Neural cell (in vitro differentiated cells): ENCODE measurements around the gene ATG7. TPM values are rescaled to one million over a fixed set of nuclear protein-coding genes. Genes with fewer than 3 reads are reported as not detected.

Source experiments
- H2AFZ ChIP-seq: fragments of 200-600, 300-800 bp; sonication (generic), shearing (Covaris generic); 2 replicates; pipeline ENCODE4 v1.6.0; 2014; ENCODE audit warnings: low read depth, mild to moderate bottlenecking, antibody characterized with exemption, low read length, moderate library complexity
- H3F3A ChIP-seq: fragments of 200-600 bp; shearing (Covaris generic); 2 replicates; pipeline ENCODE4 v1.6.1; 2016; ENCODE audit warnings: mild to moderate bottlenecking, moderate library complexity, mixed read lengths, antibody characterized with exemption, low read length; ENCODE audit not compliant: insufficient read depth, poor library complexity, severe bottlenecking
- H3K27ac ChIP-seq: fragments of 200-600, 300-800 bp; sonication (generic), shearing (Covaris generic); 2 replicates; pipeline ENCODE4 v1.5.1; 2014; ENCODE audit warnings: mild to moderate bottlenecking, low read length, moderate library complexity
- H3K27me3 ChIP-seq: fragments of 300-800, 200-600 bp; sonication (generic), shearing (Covaris generic); 2 replicates; pipeline ENCODE4 v1.6.0; 2014; ENCODE audit warnings: mild to moderate bottlenecking, low read depth, low read length, moderate library complexity; ENCODE audit not compliant: insufficient read depth
- H3K36me3 ChIP-seq: fragments of 300-800, 200-600 bp; sonication (generic), shearing (Covaris generic); 2 replicates; pipeline ENCODE4 v1.5.1; 2014; ENCODE audit warnings: mild to moderate bottlenecking, antibody characterized with exemption, low read length, moderate library complexity; ENCODE audit not compliant: insufficient read depth
- H3K4me2 ChIP-seq: fragments of 300-800, 200-600 bp; sonication (generic), shearing (Covaris generic); 2 replicates; pipeline ENCODE4 v1.6.0; 2014; ENCODE audit warnings: mild to moderate bottlenecking, low read length
- H3K4me3 ChIP-seq: fragments of 300-800, 200-600 bp; sonication (generic), shearing (Covaris generic); 2 replicates; pipeline ENCODE4 v1.5.1; 2014; ENCODE audit warnings: mild to moderate bottlenecking, low read length, moderate library complexity
- H3K79me2 ChIP-seq: fragments of 200-600 bp; shearing (Covaris generic); replicated peaks from 2 replicates; pipeline ENCODE4 v1.6.0; 2014; ENCODE audit warnings: mild to moderate bottlenecking, low read length, moderate library complexity; ENCODE audit not compliant: insufficient read depth
- H3K9ac ChIP-seq: fragments of 300-800, 200-600 bp; sonication (generic), shearing (Covaris generic); 2 replicates; pipeline ENCODE4 v1.6.1; 2016; ENCODE audit warnings: mild to moderate bottlenecking, low read length, mixed read lengths
- H3K9me2 ChIP-seq: fragments of 200-600 bp; shearing (Covaris generic); 2 replicates; pipeline ENCODE4 v1.6.1; 2016; ENCODE audit warnings: mild to moderate bottlenecking, low read length, mixed read lengths; ENCODE audit not compliant: insufficient read depth
- H3K9me3 ChIP-seq: fragments of 200-600, 300-800 bp; sonication (generic), shearing (Covaris generic); 2 replicates; pipeline ENCODE4 v1.6.1; 2016; ENCODE audit warnings: mild to moderate bottlenecking, mixed run types, low read length, moderate library complexity, mixed read lengths
- H4K20me1 ChIP-seq: fragments of 200-600 bp; shearing (Covaris generic); 2 replicates; pipeline ENCODE4 v1.6.1; 2016; ENCODE audit warnings: mild to moderate bottlenecking, mixed run types; ENCODE audit not compliant: insufficient read depth
- CTCF ChIP-seq: fragments of 450-650 bp; IDR thresholded peaks from 2 replicates; pipeline ENCODE4 v1.5.1; 2014; ENCODE audit warnings: antibody characterized with exemption, mild to moderate bottlenecking, moderate library complexity; ENCODE audit not compliant: poor library complexity, severe bottlenecking
- EP300 ChIP-seq: fragments of 450-650 bp; conservative IDR thresholded peaks from 2 replicates; pipeline ENCODE4 v1.6.1; 2014; ENCODE audit warnings: antibody characterized with exemption, mild to moderate bottlenecking, moderate library complexity; ENCODE audit not compliant: poor library complexity, severe bottlenecking
- EZH2 ChIP-seq: fragments of 200-600, 300-800 bp; shearing (Covaris generic), sonication (generic); IDR thresholded peaks from 2 replicates; pipeline ENCODE4 v1.6.1; 2014; ENCODE audit warnings: antibody characterized with exemption, low read length, borderline replicate concordance, mild to moderate bottlenecking; ENCODE audit not compliant: insufficient read depth, poor library complexity, severe bottlenecking
- MXI1 ChIP-seq: fragments of 450-650 bp; conservative IDR thresholded peaks from 2 replicates; pipeline ENCODE4 v1.6.1; 2014; ENCODE audit warnings: antibody characterized with exemption, mild to moderate bottlenecking; ENCODE audit not compliant: poor library complexity, severe bottlenecking
- POLR2AphosphoS5 ChIP-seq: IDR thresholded peaks from 2 replicates; pipeline ENCODE4 v1.6.1; 2012
- RAD21 ChIP-seq: fragments of 450-650 bp; conservative IDR thresholded peaks from 2 replicates; pipeline ENCODE4 v1.6.1; 2014; ENCODE audit warnings: antibody characterized with exemption, mild to moderate bottlenecking, moderate library complexity
- REST ChIP-seq: IDR thresholded peaks from 2 replicates; pipeline ENCODE4 v1.6.1; 2012; ENCODE audit warnings: borderline replicate concordance
- SMC3 ChIP-seq: fragments of 450-650 bp; conservative IDR thresholded peaks from 2 replicates; pipeline ENCODE4 v1.6.1; 2014; ENCODE audit warnings: antibody characterized with exemption, mild to moderate bottlenecking, moderate library complexity; ENCODE audit not compliant: poor library complexity
- TAF1 ChIP-seq: IDR thresholded peaks from 2 replicates; pipeline ENCODE4 v1.6.1; 2012; ENCODE audit warnings: low read depth
- polyA plus RNA-seq: library from polyadenylated mRNA; depleted of rRNA; stranded (reverse); fragments of >200 nt; gene quantifications from 2 replicates; pipeline ENCODE4 v1.2.3, GENCODE V29; 2014

The ATG7 gene
- polyA plus RNA-seq, 1 donor from 2014 or later: 28.8 TPM

GRCh38 chr3:11601446-11602238, 329.4 kb downstream of the ATG7 start:
- H3K27ac ChIP-seq: no peak overlapping the region
- H3K4me2 ChIP-seq: no peak overlapping the region
- H3K79me2 ChIP-seq: peaks cover 29% of the 10 kb centered on the region
- H3K4me3 ChIP-seq: no peak overlapping the region
- no peaks in the 10 kb centered on the region for H3K27me3 ChIP-seq
- H2AFZ ChIP-seq: no peak overlapping the region
- H4K20me1 ChIP-seq: no peaks in the 10 kb centered on the region
- H3F3A ChIP-seq: no peaks in the 10 kb centered on the region
- no peaks in the 10 kb centered on the region for H3K9me2 ChIP-seq
- TF ChIP-seq POLR2AphosphoS5 (no peak), EZH2 (no peak)
- no peaks in the 10 kb centered on the region for H3K9me3 ChIP-seq
- H3K36me3 ChIP-seq: no peaks in the 10 kb centered on the region
- H3K9ac ChIP-seq: no peak overlapping the region

- Histone ChIP-seq H3K9me3 (no peaks in the 10 kb centered on the region), H3K27ac (no peak overlapping the region), H3F3A (no peaks in the 10 kb centered on the region), H3K9ac (no peak overlapping the region), H3K9me2 (no peaks in the 10 kb centered on the region), H2AFZ (no peak overlapping the region), H4K20me1 (no peaks in the 10 kb centered on the region), H3K27me3 (no peaks in the 10 kb centered on the region), H3K4me3 (no peak overlapping the region), H3K36me3 (no peaks in the 10 kb centered on the region), H3K79me2 (peaks cover 29% of the 10 kb centered on the region), H3K4me2 (no peak overlapping the region)
- no peak for TF ChIP-seq SMC3
Observed at GRCh38 chr3:11602239-11602840, 330.1 kb downstream of the ATG7 start.

- Histone ChIP-seq H3K9ac (no peak overlapping the region), H3K27me3 (no peaks in the 10 kb centered on the region), H3K9me2 (no peaks in the 10 kb centered on the region), H3K27ac (no peak overlapping the region), H4K20me1 (no peaks in the 10 kb centered on the region), H3K79me2 (peaks cover 35% of the 10 kb centered on the region), H3K4me3 (no peak overlapping the region), H3K9me3 (no peaks in the 10 kb centered on the region), H3K4me2 (no peak overlapping the region), H2AFZ (no peak overlapping the region), H3F3A (no peaks in the 10 kb centered on the region), H3K36me3 (no peaks in the 10 kb centered on the region)
- TF ChIP-seq POLR2AphosphoS5 (no peak), MXI1 (no peak), REST (no peak), SMC3 (no peak), CTCF (no peak), TAF1 (no peak), EP300 (no peak), RAD21 (no peak), EZH2 (no peak)
Observed at GRCh38 chr3:11602886-11603527, 330.8 kb downstream of the ATG7 start.
